ENCODE results near the gene MARCHF9. TPM values are rescaled to one million over a fixed set of nuclear protein-coding genes. Genes with fewer than 3 reads are reported as not detected.

MARCHF9 gene
- total RNA-seq, 1 donor from 2014 or later: 13.8 TPM

DNA sequence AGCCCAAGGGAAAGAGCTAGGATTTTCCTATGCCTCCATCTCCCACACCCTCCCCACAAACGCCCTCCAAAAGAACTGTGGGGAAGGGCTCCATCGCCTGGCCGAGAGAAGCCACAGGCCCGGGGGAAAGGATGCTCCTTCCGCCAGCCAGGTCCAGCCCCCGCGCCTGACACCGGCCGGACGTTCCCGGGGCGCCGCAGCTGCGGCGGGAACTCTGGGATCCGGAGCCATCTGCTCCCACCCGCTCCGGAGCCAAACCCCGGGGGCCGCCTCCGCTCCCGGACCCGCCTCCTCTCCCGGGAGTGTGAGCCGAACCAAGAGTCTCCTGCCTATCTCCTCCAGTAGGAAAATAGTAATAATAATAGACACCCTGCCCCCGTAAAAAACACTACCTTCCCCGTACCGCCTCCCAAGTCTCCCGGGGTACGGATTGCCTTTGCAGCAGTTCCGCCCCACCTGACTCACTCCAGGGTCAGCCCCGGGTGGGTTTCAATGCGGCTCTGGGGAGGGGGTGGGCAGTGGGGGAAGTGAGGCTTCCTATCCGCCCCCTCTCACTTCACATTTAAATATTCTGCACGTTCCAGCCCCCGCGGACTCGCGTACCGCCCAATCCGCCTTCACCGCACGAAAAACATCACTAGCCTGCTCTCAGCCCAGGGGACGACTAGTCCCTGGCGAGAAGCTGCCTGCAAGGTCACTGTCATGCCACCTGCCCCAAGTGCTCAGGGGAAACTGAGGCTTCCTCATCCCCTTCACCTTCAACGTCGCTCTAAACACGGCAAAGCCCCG lies 18.8 kb upstream of the MARCHF9 start:
- Histone ChIP-seq H3K27ac (replicated peaks) (peak overlapping the region; percentile 77), H3K4me1 (peaks cover 47% of the 10 kb centered on the region), H3K36me3 (no peaks in the 10 kb centered on the region), H3K4me3 (peak overlapping the region; percentile 68), H3K27me3 (ENCODE audit: low read depth) (peaks cover 100% of the 10 kb centered on the region), H3K9me3 (replicated peaks) (no peaks in the 10 kb centered on the region)
- TF ChIP-seq, protein P1, sequence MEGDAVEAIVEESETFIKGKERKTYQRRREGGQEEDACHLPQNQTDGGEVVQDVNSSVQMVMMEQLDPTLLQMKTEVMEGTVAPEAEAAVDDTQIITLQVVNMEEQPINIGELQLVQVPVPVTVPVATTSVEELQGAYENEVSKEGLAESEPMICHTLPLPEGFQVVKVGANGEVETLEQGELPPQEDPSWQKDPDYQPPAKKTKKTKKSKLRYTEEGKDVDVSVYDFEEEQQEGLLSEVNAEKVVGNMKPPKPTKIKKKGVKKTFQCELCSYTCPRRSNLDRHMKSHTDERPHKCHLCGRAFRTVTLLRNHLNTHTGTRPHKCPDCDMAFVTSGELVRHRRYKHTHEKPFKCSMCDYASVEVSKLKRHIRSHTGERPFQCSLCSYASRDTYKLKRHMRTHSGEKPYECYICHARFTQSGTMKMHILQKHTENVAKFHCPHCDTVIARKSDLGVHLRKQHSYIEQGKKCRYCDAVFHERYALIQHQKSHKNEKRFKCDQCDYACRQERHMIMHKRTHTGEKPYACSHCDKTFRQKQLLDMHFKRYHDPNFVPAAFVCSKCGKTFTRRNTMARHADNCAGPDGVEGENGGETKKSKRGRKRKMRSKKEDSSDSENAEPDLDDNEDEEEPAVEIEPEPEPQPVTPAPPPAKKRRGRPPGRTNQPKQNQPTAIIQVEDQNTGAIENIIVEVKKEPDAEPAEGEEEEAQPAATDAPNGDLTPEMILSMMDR (IDR thresholded peaks at IDR 0.05; ENCODE audit: borderline replicate concordance): peak; percentile 33
- intact Hi-C loops (cut with micrococcal nuclease): no loop called here
- DNase-seq: peak; percentile 58

DNA sequence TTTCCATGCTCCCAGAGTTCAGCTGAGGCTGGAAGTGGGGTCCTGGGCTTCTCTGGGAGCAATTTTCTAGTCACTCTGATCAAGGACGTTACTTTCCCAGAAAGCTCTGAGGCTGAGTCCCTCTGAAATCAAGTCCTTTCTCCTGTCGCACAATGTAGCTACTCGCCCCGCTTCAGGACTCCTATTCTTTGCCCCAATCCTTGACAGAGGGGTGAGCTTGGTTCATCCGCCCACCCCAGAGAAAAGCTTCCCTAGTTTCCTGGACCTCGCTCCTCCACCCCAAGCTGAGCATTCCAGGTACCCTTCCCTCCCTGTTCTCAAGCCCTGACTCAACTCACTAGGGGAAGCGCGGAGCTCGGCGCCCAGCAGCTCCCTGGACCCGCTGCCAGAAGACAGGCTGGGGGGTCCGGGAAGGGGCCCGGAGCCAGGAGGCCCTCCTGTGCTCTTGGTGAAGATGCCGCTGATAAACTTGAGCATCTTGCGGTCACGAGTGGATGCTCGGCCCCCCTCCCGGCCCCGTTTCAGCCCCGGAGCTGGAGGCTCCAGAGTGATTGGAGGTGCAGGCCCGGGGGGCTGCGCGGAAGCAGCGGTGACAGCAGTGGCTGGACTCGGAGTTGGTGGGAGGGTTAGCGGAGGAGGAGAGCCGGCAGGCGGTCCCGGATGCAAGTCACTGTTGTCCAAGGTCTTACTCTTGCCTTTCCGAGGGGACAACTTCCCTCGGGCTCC lies 18.0 kb upstream of the MARCHF9 start:
- H3K27me3 ChIP-seq (ENCODE audit: low read depth): peaks cover 98% of the 10 kb centered on the region
- TF ChIP-seq, protein P1 (IDR thresholded peaks at IDR 0.05; ENCODE audit: borderline replicate concordance): no peak
- H3K9me3 ChIP-seq (replicated peaks): no peaks in the 10 kb centered on the region
- peaks cover 47% of the 10 kb centered on the region for H3K4me1 ChIP-seq
- peak overlapping the region; percentile 77 for H3K27ac ChIP-seq (replicated peaks)
- peak overlapping the region; percentile 68 for H3K4me3 ChIP-seq
- H3K36me3 ChIP-seq: no peaks in the 10 kb centered on the region
- intact Hi-C loops (cut with micrococcal nuclease): no loop called here
- DNase-seq: no peak

DNA sequence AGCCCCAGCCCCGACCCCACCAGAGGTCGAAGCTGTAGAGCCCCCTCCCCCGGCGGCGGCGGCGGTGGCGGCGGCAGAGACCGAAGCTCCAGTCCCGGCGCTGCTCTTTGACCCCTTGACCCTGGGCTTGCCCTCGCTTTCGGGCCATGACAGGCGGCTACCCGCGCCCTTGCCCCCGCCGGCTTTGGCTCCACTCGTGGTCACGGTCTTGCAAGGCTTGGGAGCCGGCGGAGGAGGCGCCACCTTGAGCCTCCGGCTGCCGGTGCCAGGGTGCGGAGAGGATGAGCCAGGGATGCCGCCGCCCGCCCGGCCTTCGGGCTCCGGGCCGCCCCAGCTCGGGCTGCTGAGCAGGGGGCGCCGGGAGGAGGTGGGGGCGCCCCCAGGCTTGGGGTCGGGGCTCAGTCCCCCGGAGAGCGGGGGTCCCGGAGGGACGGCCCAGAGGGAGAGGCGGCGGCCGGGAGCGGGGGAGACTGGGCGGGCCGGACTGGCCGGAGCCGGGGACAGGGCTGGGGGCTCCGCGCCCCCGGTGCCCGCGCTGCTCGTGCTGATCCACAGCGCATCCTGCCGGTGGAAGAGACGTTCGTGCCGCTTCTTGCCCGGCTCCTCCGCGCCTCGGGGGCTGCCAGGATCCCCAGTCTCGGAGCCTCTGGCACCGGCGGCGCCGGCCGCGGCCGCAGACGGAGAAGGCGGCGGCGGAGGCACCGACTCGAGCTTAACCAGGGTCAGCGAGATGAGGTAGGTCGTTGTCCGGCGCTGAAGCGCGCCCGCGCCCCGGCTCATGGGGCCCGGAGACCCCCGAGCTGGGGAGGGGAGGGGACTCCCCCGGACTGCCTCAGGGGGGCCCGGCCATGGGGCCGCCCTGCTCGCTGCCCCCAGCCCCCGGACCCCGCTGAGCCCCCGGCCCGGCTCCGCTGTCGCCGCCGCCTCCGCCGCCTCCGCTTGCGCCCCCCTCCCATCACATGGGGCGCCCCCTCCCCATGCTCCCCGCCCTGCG lies 17.1 kb upstream of the MARCHF9 start:
- H3K4me3 ChIP-seq: peak overlapping the region; percentile 68
- intact Hi-C loops (cut with micrococcal nuclease): no loop called here
- peak overlapping the region; percentile 77 for H3K27ac ChIP-seq (replicated peaks)
- DNase-seq: no peak
- peaks cover 47% of the 10 kb centered on the region for H3K4me1 ChIP-seq
- H3K36me3 ChIP-seq: no peaks in the 10 kb centered on the region
- H3K9me3 ChIP-seq (replicated peaks): no peaks in the 10 kb centered on the region
- TF ChIP-seq, protein P1 (IDR thresholded peaks at IDR 0.05; ENCODE audit: borderline replicate concordance): peak; percentile 39
- H3K27me3 ChIP-seq (ENCODE audit: low read depth): peaks cover 98% of the 10 kb centered on the region

DNA sequence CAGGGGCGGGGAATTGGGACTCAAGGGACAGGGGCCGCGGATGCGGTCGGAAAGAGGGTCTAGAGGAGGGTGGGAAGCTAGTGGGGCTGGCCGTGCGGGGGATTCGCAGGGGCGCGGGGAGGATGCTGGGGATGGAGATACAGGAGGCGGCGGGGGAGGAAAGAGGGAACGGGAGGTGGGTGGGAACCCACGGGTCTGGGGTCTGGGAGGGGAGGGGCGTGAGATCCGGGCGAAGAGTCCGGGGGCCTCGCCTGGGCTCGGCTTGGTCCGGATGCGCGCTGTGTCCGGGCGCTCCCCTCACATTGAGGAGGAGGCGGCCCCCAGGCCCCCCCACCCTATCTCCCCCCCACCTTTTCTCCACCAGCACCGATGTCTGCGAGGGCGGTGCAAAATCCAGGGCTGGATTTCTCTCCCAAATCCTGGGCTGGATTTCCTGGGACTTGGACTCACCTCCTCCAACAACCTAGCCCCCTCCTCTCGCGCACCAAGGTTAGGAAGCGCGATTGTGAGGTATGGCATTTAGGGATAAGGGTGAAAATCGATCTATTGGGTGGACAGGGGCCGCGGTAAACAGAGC lies 16.2 kb upstream of the MARCHF9 start, which contains the start of gene AGAP2:
Gene AGAP2, minus strand, starts transcription at position 82 of the 577 bp plus-strand sequence. CDS start 496 bp downstream, outside the sequence.
- H3K36me3 ChIP-seq: no peaks in the 10 kb centered on the region
- H3K4me3 ChIP-seq: peak within 1 kb of the TSS; percentile 68
- H3K27ac ChIP-seq (replicated peaks): peak within 1 kb of the TSS; percentile 77
- peaks cover 89% of the 10 kb centered on the region for H3K27me3 ChIP-seq (ENCODE audit: low read depth)
- DNase-seq: no peak
- TF ChIP-seq, protein P1 (IDR thresholded peaks at IDR 0.05; ENCODE audit: borderline replicate concordance): no peak
- peaks cover 47% of the 10 kb centered on the region for H3K4me1 ChIP-seq
- H3K9me3 ChIP-seq (replicated peaks): no peaks in the 10 kb centered on the region
- intact Hi-C loops (cut with micrococcal nuclease): no loop called here
